GM19351 (cell line): ENCODE results near the gene HSD3B7.
A peak's percentile ranks its signal among the peaks of the same experiment; 100 is the strongest.
"Not testable (repeated sequence)": the region's sequence is repeated elsewhere in the genome, so short reads cannot be mapped to it uniquely, and the experiment has no call there.

Experiments
- ATAC-seq: cut with Tn5 transposase; IDR thresholded peaks from one replicate; pipeline ENCODE4 v1.9.1; 2021; ENCODE audit warnings: mild to moderate bottlenecking, moderate library complexity; ENCODE audit not compliant: unreplicated experiment

The HSD3B7 gene

DNA sequence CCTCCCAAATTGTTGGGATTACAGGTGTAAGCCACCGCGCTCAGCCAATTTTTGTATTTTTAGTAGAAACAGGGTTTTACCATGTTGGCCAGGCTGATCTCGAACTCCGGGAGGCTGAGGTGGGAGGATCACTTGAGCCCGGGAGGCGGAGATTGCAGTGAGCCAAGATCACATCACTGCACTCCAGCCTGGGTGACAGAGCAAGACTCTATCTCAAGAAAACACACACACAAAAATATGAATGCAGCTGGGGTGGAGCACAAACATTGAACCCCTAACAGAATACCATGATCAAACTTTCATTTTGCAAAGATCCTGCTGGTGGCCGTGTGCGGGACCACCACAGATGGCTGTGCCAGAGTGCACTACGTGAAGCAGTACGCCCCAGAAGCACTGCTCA is 32.7 kb downstream of the HSD3B7 start:
- not testable (repeated sequence) for ATAC-seq

DNA sequence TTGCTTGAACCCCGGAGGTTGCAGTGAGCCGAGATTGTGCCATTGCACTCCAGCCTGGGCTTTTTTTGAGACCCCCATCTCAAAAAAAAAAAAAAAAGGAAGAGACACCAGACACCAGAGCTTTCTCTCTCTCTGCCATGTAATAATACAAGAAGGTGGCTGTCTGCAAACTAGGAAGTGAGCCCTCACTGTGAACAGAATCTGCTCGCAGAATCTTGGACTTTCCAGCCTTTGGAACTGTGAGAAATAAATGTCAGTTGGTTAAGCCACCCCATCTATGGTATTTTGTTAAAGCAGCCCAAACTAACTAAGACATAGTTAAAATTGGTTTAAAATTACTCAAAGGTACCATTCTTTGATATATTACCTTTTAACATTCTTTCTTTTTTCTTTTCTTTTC is 35.5 kb downstream of the HSD3B7 start:
- ATAC-seq: no peak

DNA sequence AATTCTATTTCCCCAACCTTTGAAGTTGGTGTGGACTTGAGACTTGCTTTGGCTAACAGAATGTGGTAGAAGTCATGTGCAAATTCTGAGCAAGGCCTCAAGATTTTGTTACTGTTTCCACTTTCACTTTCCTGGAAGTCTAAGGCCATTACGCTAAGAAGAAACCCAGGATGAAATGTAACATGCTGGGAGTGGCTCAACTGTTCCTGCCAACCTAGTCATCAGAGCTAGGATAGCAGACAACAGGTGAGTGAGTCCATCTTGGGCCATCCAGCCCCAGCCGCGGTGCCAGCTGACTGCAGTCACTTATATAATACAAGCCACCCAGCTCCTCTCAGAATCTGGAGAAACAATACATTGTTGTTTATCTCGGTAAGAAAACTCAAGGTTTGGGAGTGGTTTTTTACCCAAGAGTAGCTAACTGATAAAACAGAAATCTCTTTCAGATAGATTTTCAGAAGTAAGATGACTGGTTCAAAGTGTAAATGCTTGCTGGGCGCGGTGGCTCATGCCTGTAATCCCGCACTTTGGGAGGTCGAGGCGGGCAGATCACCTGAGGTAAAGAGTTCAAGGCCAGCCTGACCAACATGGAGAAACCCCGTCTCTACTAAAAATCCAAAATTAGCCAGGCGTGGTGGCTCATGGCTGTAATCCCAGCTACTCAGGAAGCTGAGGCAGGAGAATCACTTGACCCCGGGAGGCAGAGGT is 37.7 kb downstream of the HSD3B7 start:
- no peak for ATAC-seq

DNA sequence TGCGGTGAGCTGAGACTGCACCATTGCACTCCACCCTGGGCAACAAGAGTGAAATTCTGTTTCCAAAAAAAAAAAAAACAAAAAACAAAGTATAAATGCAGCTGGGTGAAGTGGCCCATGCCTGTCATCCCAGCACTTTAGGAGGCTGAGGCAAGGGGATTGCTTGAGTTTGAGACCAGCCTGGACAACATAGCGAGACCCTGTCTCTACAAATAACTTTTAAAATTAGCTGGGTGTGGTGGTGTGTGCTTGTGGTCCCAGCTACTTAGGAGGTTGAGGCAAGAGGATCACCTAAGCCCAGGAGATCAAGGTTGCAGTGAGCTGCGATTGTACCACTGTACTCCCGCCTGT is 38.2 kb downstream of the HSD3B7 start:
- no peak for ATAC-seq

DNA sequence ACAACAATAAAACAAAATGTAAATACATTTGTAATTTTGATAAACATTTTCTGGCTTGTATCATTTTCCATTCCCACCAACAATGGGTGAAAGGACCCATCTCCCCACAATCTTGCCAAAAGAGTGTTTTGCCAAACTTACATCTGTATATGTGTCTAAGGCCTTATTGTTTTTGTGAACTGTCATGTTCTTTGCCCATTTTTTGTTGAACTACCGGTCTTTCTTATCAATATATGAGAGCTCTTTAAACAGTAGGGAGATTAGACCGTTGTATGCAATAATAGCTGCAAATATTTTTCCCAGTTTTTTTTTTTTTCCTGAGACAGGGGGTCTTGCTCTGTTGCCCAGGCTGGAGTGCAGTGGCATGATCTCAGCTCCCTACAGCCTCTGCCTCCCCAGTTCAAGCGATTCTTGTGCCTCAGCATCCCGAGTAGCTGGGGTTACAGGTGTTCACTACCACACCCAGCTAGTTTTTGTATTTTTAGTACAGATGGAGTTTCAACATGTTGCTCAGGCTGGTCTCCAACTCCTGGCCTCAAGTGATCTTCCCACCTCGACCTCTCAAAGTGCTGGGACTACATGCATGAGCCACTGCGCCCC is 38.7 kb downstream of the HSD3B7 start:
- ATAC-seq: no peak

DNA sequence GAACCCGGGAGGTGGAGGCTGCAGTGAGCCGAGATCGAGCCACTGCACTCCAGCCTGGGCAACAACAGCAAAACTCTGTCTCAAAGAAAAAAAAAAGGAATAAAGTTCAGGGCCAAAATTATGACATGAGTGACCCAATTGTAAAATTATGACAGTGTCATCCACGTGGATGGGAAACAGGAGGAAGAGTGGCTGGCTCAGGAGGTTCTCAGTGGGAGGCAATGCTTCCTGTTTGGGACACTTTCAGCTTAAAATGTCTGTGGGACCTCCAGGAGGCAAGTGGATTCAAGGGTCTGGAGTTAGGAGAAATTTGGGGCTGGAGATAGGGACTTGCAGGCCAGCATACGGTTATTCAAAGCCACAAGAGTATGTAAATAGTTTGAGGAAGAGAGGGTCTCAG is 40.3 kb downstream of the HSD3B7 start:
- ATAC-seq: no peak

DNA sequence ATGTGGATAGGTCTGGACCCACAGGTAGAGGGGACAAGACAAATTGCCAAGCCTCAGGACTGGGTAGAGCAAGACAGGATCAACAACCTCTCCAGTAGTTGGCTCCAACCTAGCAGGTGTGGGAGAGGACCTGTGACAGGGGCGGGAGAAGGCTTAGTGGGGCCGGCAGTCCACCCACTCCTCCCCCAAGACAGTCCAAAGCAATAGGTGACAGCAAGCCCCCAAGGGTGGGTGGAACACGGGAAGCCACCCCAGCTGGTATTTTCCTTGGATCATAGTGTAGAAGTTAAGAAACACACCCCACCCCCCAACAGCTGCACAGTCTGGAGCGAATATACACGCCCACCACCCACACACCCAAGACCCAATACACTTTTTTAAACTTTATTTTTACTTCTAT is 44.3 kb downstream of the HSD3B7 start:
- ATAC-seq: no peak

DNA sequence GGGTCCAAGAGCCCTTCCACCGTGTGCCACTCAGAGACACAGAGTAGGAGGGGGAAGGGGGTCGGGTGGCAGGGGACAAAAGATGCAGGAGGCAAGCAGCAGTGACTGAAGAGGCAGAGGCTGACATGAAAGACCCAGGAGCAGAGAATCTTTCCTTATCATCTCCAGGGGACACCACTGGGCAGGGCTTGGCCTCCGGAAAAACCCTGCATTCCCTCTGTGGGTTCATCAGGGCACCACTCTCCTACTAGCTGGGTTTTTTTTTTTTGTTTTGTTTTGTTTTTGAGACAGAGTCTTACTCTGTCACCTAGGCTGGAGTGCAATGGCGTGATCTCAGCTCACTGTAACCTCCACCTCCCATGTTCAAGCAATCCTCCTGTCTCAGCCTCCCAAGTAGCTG is 46.3 kb downstream of the HSD3B7 start:
- no peak for ATAC-seq

DNA sequence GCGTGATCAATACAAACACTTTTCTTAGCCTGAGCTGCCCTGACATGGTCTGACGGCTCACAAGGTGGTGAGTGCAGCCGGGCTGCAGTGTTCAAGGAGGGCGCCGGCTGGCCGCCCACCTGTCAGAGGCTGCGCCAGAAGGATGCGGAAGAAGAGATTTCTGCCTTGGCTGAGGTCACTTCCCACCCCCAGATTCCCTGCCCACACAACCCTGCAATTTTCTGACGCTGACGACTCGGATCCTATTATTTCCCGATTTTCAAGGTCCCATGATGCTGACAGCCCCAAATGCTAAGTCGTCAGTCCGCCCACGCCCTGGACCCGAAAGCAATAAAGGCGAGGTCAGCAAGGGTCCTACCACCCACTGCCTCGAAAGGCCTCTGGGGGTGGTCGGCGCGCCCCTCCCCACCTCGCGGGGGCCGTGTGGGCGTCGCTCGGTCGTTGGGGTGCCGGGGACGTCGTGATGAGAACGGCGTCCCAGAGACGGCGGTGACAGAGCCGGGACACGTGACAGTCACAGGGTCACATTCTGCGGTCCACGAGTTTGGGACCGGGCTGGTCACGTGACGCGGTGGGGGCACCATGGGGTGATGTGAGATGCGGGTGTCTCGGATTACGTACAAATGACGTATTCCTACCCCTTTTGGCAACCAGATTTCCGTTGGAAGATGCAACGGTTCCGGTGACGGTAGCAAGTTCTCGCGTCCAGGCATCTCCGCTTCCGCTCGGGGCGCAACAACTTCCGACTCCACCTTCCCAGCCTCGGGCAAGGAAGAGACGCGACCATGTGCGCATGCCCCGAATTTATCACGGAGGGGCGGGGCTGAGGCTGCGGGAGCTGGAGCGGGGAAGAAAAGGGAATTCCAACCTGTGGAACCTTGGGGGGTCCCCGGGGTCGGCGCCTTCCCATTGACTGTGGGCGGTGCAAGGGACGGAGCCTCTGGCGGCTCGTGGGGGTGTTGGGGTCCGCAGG is 48.0 kb downstream of the HSD3B7 start, which contains the start of gene STX4:
Gene STX4 (plus strand): TSS at position 823 of the 973 bp plus-strand sequence. CDS start 248 bp downstream, outside the sequence.
- ATAC-seq: peak; percentile 76

DNA sequence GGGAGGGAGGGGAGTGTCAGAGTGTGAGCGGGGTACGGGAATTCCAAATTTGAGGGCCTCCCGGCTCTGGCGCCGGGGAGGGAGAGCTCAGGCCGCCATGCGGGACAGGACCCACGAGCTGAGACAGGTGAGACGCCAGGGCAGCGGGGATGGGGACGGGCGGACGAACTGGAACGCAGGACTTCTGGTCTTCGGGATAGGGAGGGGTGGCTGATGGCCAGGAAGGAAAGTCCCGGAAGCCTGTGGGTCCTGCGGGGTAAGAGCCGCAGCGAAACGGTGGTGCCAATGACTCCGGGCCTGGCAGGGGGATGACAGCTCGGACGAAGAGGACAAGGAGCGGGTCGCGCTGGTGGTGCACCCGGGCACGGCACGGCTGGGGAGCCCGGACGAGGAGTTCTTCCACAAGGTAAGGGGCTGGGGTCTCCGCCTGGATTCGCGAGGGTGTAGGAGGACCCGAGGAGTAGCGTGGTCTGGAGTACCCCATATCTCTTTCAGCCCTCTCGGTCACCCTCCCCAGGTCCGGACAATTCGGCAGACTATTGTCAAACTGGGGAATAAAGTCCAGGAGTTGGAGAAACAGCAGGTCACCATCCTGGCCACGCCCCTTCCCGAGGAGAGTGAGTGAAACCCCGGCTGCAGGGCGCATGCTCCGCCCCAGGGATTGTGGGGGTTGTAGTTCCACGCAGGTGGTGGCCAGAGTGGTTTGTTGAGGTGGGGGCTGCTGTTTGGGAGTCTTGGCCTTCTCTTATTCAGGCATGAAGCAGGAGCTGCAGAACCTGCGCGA is 48.9 kb downstream of the HSD3B7 start:
- peak; percentile 48 for ATAC-seq

DNA sequence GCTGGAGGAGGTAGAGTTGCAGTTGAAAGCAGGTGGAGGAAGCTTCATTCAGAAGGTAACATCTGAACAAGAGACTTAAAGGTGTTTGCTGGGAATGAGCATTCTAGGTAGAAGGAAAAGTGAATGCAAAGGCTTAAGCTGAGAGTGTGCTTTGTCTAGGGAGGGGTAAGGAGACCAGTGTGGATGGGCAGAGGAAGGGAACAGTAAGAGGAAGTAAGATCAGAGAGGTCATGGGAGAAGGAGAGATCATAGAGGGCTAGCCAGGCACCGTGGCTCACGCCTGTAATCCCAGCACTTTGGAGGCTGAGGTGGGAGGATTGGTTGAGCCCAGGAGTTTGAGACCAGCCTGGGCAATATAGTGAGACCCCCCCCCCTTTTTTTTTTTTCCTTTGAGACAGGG is 51.7 kb downstream of the HSD3B7 start:
- ATAC-seq: no peak
